ENCODE measurements around the gene NUDT17.
"Not testable (repeated sequence)": the region's sequence is repeated elsewhere in the genome, so short reads cannot be mapped to it uniquely, and the experiment has no call there.

NUDT17 gene

GRCh38 chr1:145845514-145846161 lies at the start of gene NUDT17:
TSS of gene NUDT17 (plus strand) at chr1:145845630. CDS start at chr1:145845641, 11 bp downstream.
- peak; percentile 80 for DNase-seq (ENCODE audit: low spot score)

GRCh38 chr1:145796753-145797152 lies 48.7 kb upstream of the NUDT17 start:
- no peak for DNase-seq (ENCODE audit: low spot score)

GRCh38 chr1:145799806-145800205 lies 45.6 kb upstream of the NUDT17 start:
- no peak for DNase-seq (ENCODE audit: low spot score)

GRCh38 chr1:145804235-145805045 lies 41.0 kb upstream of the NUDT17 start:
- no peak for DNase-seq (ENCODE audit: low spot score)

- no peak for DNase-seq (ENCODE audit: low spot score)
Observed at GRCh38 chr1:145805057-145805456, 40.4 kb upstream of the NUDT17 start.

GRCh38 chr1:145806408-145806807 lies 39.0 kb upstream of the NUDT17 start:
- DNase-seq (ENCODE audit: low spot score) = no peak

- DNase-seq (ENCODE audit: low spot score) = no peak
Observed at GRCh38 chr1:145806844-145807243, 38.6 kb upstream of the NUDT17 start.

GRCh38 chr1:145812977-145813810 lies 32.2 kb upstream of the NUDT17 start:
- not testable (repeated sequence) for DNase-seq (ENCODE audit: low spot score)

GRCh38 chr1:145818095-145818494 lies 27.3 kb upstream of the NUDT17 start:
- not testable (repeated sequence) for DNase-seq (ENCODE audit: low spot score)

- DNase-seq (ENCODE audit: low spot score) = not testable (repeated sequence)
Observed at GRCh38 chr1:145822779-145823331, 22.6 kb upstream of the NUDT17 start.

- peak; percentile 90 for DNase-seq (ENCODE audit: low spot score)
Observed at GRCh38 chr1:145823565-145824498, 21.6 kb upstream of the NUDT17 start, which contains the start of the genes POLR3C and RNF115. TSS of gene POLR3C (plus strand) at chr1:145824200. CDS start at chr1:145825777, 1,577 bp downstream. TSS of gene RNF115 (minus strand) at chr1:145824095. CDS start at chr1:145823873, 222 bp downstream.

- DNase-seq (ENCODE audit: low spot score) = no peak
Observed at GRCh38 chr1:145824499-145824842, 21.0 kb upstream of the NUDT17 start.

- DNase-seq (ENCODE audit: low spot score) = no peak
Observed at GRCh38 chr1:145826030-145826429, 19.4 kb upstream of the NUDT17 start.

- no peak for DNase-seq (ENCODE audit: low spot score)
Observed at GRCh38 chr1:145827966-145828365, 17.5 kb upstream of the NUDT17 start.

GRCh38 chr1:145828367-145829026 lies 16.9 kb upstream of the NUDT17 start:
- no peak for DNase-seq (ENCODE audit: low spot score)

GRCh38 chr1:145830810-145831209 lies 14.6 kb upstream of the NUDT17 start:
- DNase-seq (ENCODE audit: low spot score) = not testable (repeated sequence)

- DNase-seq (ENCODE audit: low spot score) = no peak
Observed at GRCh38 chr1:145837656-145838055, 7.8 kb upstream of the NUDT17 start.

GRCh38 chr1:145843031-145843430 lies 2.4 kb upstream of the NUDT17 start:
- DNase-seq (ENCODE audit: low spot score) = no peak

GRCh38 chr1:145845144-145845513 lies 301 bp upstream of the NUDT17 start:
- DNase-seq (ENCODE audit: low spot score) = peak; percentile 41

- peak; percentile 37 for DNase-seq (ENCODE audit: low spot score)
Observed at GRCh38 chr1:145846201-145846612, 777 bp downstream of the NUDT17 start.

Measured in SW480 (cell line).